IMR-90 (cell line): ENCODE measurements around the gene ATG9A. TPM values are rescaled to one million over a fixed set of nuclear protein-coding genes. Genes with fewer than 3 reads are reported as not detected.

Experiments
- ATAC-seq: fragments of 200-7000 bp; cut with Tn5 transposase; 2 replicates; pipeline ENCODE4 v1.9.1; 2020; ENCODE audit warnings: low read depth, mild to moderate bottlenecking, moderate library complexity
- BruUV-seq: library from RNA; stranded (reverse); fragments of 400-500 nt; replicated peaks from 2 replicates; lab custom pipeline; 2021; lab: Mats Ljungman, UMichigan
- CTCF ChIA-PET: fragments of 300-600 bp; formaldehyde crosslinking; extraction: SDS; loops from one replicate; lab custom pipeline; 2021; ENCODE audit warnings: antibody characterized with exemption; lab: Yijun Ruan, JAX
- POLR2A ChIA-PET: fragments of 300-600 bp; sonication (Branson Sonifier 250); formaldehyde crosslinking; loops from one replicate; lab custom pipeline; 2022; ENCODE audit warnings: antibody characterized with exemption; ENCODE audit not compliant: unreplicated experiment; lab: Charles Lee
- DNase-seq: peaks from one replicate; pipeline ENCODE4 v3.0.0; 2013
- H2AFZ ChIP-seq: replicated peaks from 2 replicates; pipeline ENCODE3; 2013; ENCODE audit warnings: low read length, mild to moderate bottlenecking; ENCODE audit not compliant: poor library complexity
- H2AK5ac ChIP-seq: 2 replicates; pipeline ENCODE4 v1.6.1; 2013; ENCODE audit warnings: low read depth, low read length, inconsistent platforms
- H2AK9ac ChIP-seq: replicated peaks from 2 replicates; pipeline ENCODE3; 2013; ENCODE audit warnings: mild to moderate bottlenecking, low read depth, low read length, moderate library complexity; ENCODE audit not compliant: poor library complexity
- H2BK120ac ChIP-seq: 2 replicates; pipeline ENCODE4 v1.6.1; 2013; ENCODE audit warnings: low read depth, low read length, inconsistent platforms
- H2BK15ac ChIP-seq: 3 replicates; pipeline ENCODE4 v1.6.1; 2013; ENCODE audit warnings: low read depth, low read length, inconsistent platforms
- H2BK20ac ChIP-seq: 2 replicates; pipeline ENCODE4 v1.6.1; 2013; ENCODE audit warnings: low read depth, mild to moderate bottlenecking, inconsistent platforms, low read length, moderate library complexity
- H2BK5ac ChIP-seq: 2 replicates; pipeline ENCODE4 v1.6.1; 2013; ENCODE audit warnings: mild to moderate bottlenecking, low read depth, low read length, inconsistent platforms; ENCODE audit not compliant: poor library complexity, severe bottlenecking
- H3K14ac ChIP-seq: replicated peaks from 2 replicates; pipeline ENCODE4 v1.6.1; 2013; ENCODE audit warnings: low read depth, low read length, inconsistent platforms
- H3K18ac ChIP-seq: 2 replicates; pipeline ENCODE4 v1.6.1; 2013; ENCODE audit warnings: low read depth, low read length, control low read depth
- H3K23ac ChIP-seq: 2 replicates; pipeline ENCODE4 v1.6.1; 2013; ENCODE audit warnings: low read depth, low read length, inconsistent platforms
- H3K27ac ChIP-seq: 2 replicates; pipeline ENCODE4 v1.5.1; 2013; ENCODE audit warnings: mild to moderate bottlenecking, control low read depth, low read length; ENCODE audit not compliant: insufficient read depth
- H3K27me3 ChIP-seq: 2 replicates; pipeline ENCODE4 v1.6.1; 2013; ENCODE audit warnings: low read length; ENCODE audit not compliant: control insufficient read depth, insufficient read depth
- H3K36me3 ChIP-seq: 2 replicates; pipeline ENCODE4 v1.6.1; 2013; ENCODE audit warnings: low read length, mixed read lengths; ENCODE audit not compliant: control insufficient read depth, insufficient read depth
- H3K4ac ChIP-seq: 2 replicates; pipeline ENCODE4 v1.6.1; 2013; ENCODE audit warnings: low read depth, low read length, inconsistent platforms
- H3K4me1 ChIP-seq: 2 replicates; pipeline ENCODE4 v1.6.1; 2013; ENCODE audit warnings: low read length, mixed read lengths; ENCODE audit not compliant: control insufficient read depth, insufficient read depth
- H3K4me2 ChIP-seq: 2 replicates; pipeline ENCODE4 v1.6.1; 2013; ENCODE audit warnings: low read depth, mild to moderate bottlenecking, control low read depth, low read length, moderate library complexity
- H3K4me3 ChIP-seq: 2 replicates; pipeline ENCODE4 v1.5.1; 2013; ENCODE audit warnings: low read depth, mild to moderate bottlenecking, control low read depth, low read length, moderate library complexity; ENCODE audit not compliant: insufficient read depth
- H3K56ac ChIP-seq: 2 replicates; pipeline ENCODE4 v1.6.1; 2013; ENCODE audit warnings: low read length, inconsistent platforms; ENCODE audit not compliant: insufficient read depth; ENCODE audit errors: extremely low read depth
- H3K79me1 ChIP-seq, 2 experiments: 2 replicates each; pipeline ENCODE4 v1.6.1; 2013; ENCODE audit warnings: low read length in 2 of 2, inconsistent platforms in 1 of 2, low read depth in 1 of 2
- H3K9ac ChIP-seq: 2 replicates; pipeline ENCODE4 v1.6.1; 2013; ENCODE audit warnings: low read depth, low read length, control low read depth
- H3K9me1 ChIP-seq: 2 replicates; pipeline ENCODE4 v1.6.1; 2013; ENCODE audit warnings: low read length, inconsistent platforms; ENCODE audit not compliant: insufficient read depth
- H3K9me3 ChIP-seq: 2 replicates; pipeline ENCODE4 v1.6.1; 2013; ENCODE audit warnings: low read length; ENCODE audit not compliant: control insufficient read depth, insufficient read depth
- H4K20me1 ChIP-seq: 2 replicates; pipeline ENCODE4 v1.6.1; 2013; ENCODE audit warnings: low read length, inconsistent platforms; ENCODE audit not compliant: insufficient read depth
- H4K5ac ChIP-seq: 2 replicates; pipeline ENCODE4 v1.6.1; 2013; ENCODE audit warnings: mild to moderate bottlenecking, low read depth, low read length, control low read depth
- H4K8ac ChIP-seq, 2 experiments: 2 replicates each; pipeline ENCODE4 v1.6.1; 2013; ENCODE audit warnings: low read depth in 2 of 2, low read length in 2 of 2, control low read depth in 1 of 2, inconsistent platforms in 1 of 2
- H4K91ac ChIP-seq: 2 replicates; pipeline ENCODE4 v1.6.1; 2013; ENCODE audit warnings: low read depth, low read length, inconsistent platforms; ENCODE audit not compliant: insufficient read depth
- BHLHE40 ChIP-seq: fragments of 150-350 bp; IDR thresholded peaks from 2 replicates; pipeline ENCODE4 v1.6.1; 2016; ENCODE audit warnings: mild to moderate bottlenecking, low read depth, low read length
- CEBPB ChIP-seq: IDR thresholded peaks from 2 replicates; pipeline ENCODE4 v1.6.1; 2012; ENCODE audit warnings: low read depth, low read length, improper control_type of control experiment
- CHD1 ChIP-seq: IDR thresholded peaks from 2 replicates; pipeline ENCODE4 v1.6.1; 2012; ENCODE audit warnings: low read depth, low read length, improper control_type of control experiment
- CTCF ChIP-seq: conservative IDR thresholded peaks from 2 replicates; pipeline ENCODE4 v1.5.1; 2012; ENCODE audit warnings: mild to moderate bottlenecking, low read depth, low read length, improper control_type of control experiment
- ELK1 ChIP-seq: fragments of 150-350 bp; IDR thresholded peaks from 2 replicates; pipeline ENCODE4 v1.6.1; 2016; ENCODE audit warnings: low read depth, mild to moderate bottlenecking, low read length, moderate library complexity, borderline replicate concordance
- FOS ChIP-seq: fragments of 150-350 bp; IDR thresholded peaks from 2 replicates; pipeline ENCODE4 v1.6.1; 2016; ENCODE audit warnings: low read depth, low read length
- MAFK ChIP-seq: IDR thresholded peaks from 2 replicates; pipeline ENCODE4 v1.6.1; 2012; ENCODE audit warnings: low read depth, low read length, improper control_type of control experiment
- MAZ ChIP-seq: IDR thresholded peaks from 2 replicates; pipeline ENCODE4 v1.6.1; 2012; ENCODE audit warnings: low read depth, mild to moderate bottlenecking, low read length, improper control_type of control experiment, moderate library complexity, borderline replicate concordance
- MXI1 ChIP-seq: IDR thresholded peaks from 2 replicates; pipeline ENCODE4 v1.6.1; 2012; ENCODE audit warnings: low read depth, mild to moderate bottlenecking, low read length, moderate library complexity, borderline replicate concordance
- NFE2L2 ChIP-seq: fragments of 150-350 bp; IDR thresholded peaks from 2 replicates; pipeline ENCODE4 v1.6.1; 2016; ENCODE audit warnings: low read depth, mild to moderate bottlenecking, low read length
- POLR2A ChIP-seq: IDR thresholded peaks from 2 replicates; pipeline ENCODE4 v1.6.1; 2012; ENCODE audit warnings: mild to moderate bottlenecking, low read depth, low read length
- RAD21 ChIP-seq: IDR thresholded peaks from 2 replicates; pipeline ENCODE4 v1.6.1; 2012; ENCODE audit warnings: low read length, improper control_type of control experiment
- RCOR1 ChIP-seq: IDR thresholded peaks from 2 replicates; pipeline ENCODE4 v1.6.1; 2012; ENCODE audit warnings: mild to moderate bottlenecking, low read length, improper control_type of control experiment; ENCODE audit not compliant: insufficient replicate concordance
- RFX5 ChIP-seq: IDR thresholded peaks from 2 replicates; pipeline ENCODE4 v1.8.0; 2012; ENCODE audit warnings: low read depth, mild to moderate bottlenecking, low read length, moderate library complexity
- SMC3 ChIP-seq: fragments of 150-350 bp; IDR thresholded peaks from 2 replicates; pipeline ENCODE4 v1.6.1; 2016; ENCODE audit warnings: low read depth, mild to moderate bottlenecking, antibody characterized with exemption, low read length, moderate library complexity
- USF2 ChIP-seq: fragments of 150-350 bp; IDR thresholded peaks from 2 replicates; pipeline ENCODE4 v1.6.1; 2017; ENCODE audit warnings: mild to moderate bottlenecking, antibody characterized with exemption, low read length, low read depth
- WGBS, 2 experiments: methylation state at CpG; one replicate each; pipeline versions ENCODE4 v1.1.5 to v1.1.7; 2013; ENCODE audit warnings: missing lambda C conversion rate in 2 of 2; ENCODE audit not compliant: insufficient read length in 1 of 2; ENCODE audit errors: extremely low coverage in 2 of 2; 5-methylcytosine and 5-hydroxymethylcytosine counted together
- dilution Hi-C: fragments of 300-500 bp; cut with HindIII; formaldehyde crosslinking; loops from one replicate; pipeline ENCODE4 v1.14.3; 2018; ENCODE audit warnings: low sequenced_read_pairs; ENCODE audit not compliant: unreplicated experiment
- in situ Hi-C: fragments of 300-500 bp; cut with MboI; formaldehyde crosslinking; loops from 3 replicates; pipeline ENCODE4 v1.14.3; 2019; ENCODE audit warnings: low sequenced_read_pairs, inconsistent platforms, mixed read lengths
- intact Hi-C: fragments of 100-400 bp; cut with micrococcal nuclease; formaldehyde crosslinking; loops from 2 replicates; pipeline ENCODE4 v1.10.0; 2022
- polyA plus RNA-seq, 3 experiments: library from polyadenylated mRNA; depleted of rRNA; stranded (reverse); fragments of >200 nt; gene quantifications; 2 replicates each; pipeline ENCODE4 v1.2.3, GENCODE V29; 2012; ENCODE audit warnings: low replicate concordance in 1 of 3
- total RNA-seq: library from RNA; depleted of rRNA; stranded (reverse); fragments of >200 nt; gene quantifications from 2 replicates; pipeline ENCODE4 v1.2.3, GENCODE V29; 2012

ATG9A gene
- total and polyA plus RNA-seq, 2 of the 4 experiments (the other 2 are of a cell fraction): 35.1 to 58.3 TPM

GRCh38 chr2:219186754-219187456 lies 42.5 kb downstream of the ATG9A start:
- Histone ChIP-seq H2BK20ac (no peak overlapping the region), H2BK15ac (no peak overlapping the region), H3K18ac (no peak overlapping the region), H3K4me2 (no peak overlapping the region), H3K27ac (no peak overlapping the region), H2AFZ (no peak overlapping the region), H4K8ac (no peak overlapping the region), H3K4me3 (no peak overlapping the region), H2BK5ac (no peak overlapping the region), H3K9me3 (no peaks in the 10 kb centered on the region), H2AK5ac (no peak overlapping the region), H3K9me1 (no peaks in the 10 kb centered on the region), H4K5ac (no peak overlapping the region), H4K20me1 (no peaks in the 10 kb centered on the region), H3K56ac (no peak overlapping the region), H3K14ac (no peak overlapping the region), H3K36me3 (peaks cover 21% of the 10 kb centered on the region), H3K4me1 (no peaks in the 10 kb centered on the region), H3K4ac (no peak overlapping the region), H3K23ac (no peak overlapping the region), H2AK9ac (no peak overlapping the region), H3K27me3 (no peaks in the 10 kb centered on the region), H3K79me1 (peaks cover 7% of the 10 kb centered on the region in 2 experiments; a peak in 2 of 4 replicates), H3K9ac (no peak overlapping the region), H4K91ac (no peak overlapping the region), H2BK120ac (no peak overlapping the region)
- ATAC-seq (no peak), DNase-seq (no peak)
- POLR2A ChIA-PET: interaction anchor here (0.6 kb wide), 1 partner anchor 50 kb away, joined by 3 read pairs; no protein-coding TSS in a partner anchor
- CTCF ChIA-PET: no interaction called here
- no TSS peak for BruUV-seq
- TF ChIP-seq CHD1 (no peak), MAFK (no peak), FOS (no peak), RFX5 (no peak), USF2 (no peak), ELK1 (no peak), NFE2L2 (no peak), BHLHE40 (no peak), POLR2A (no peak), SMC3 (no peak), MXI1 (no peak), MAZ (no peak), CTCF (no peak), RCOR1 (no peak), CEBPB (no peak), RAD21 (no peak)
- 85% methylated on average over 3 of the region's 7 CpGs; no CpG with 5 or more reads in 1 of the 2 experiments for WGBS, 2 experiments
- in situ Hi-C loops: no loop called here
- dilution Hi-C loops: no loop called here
- intact Hi-C loops: no loop called here
